A549 treated with CpdA at 1 μM for 4 hours (cell line): ENCODE data around the gene SERPINB6. TPM values are rescaled to one million over a fixed set of nuclear protein-coding genes. Genes with fewer than 3 reads are reported as not detected.

Experiments
- total RNA-seq: library from RNA; stranded (reverse); fragments of 200-300 nt; extraction: Qiagen RNA extraction; gene quantifications from 5 replicates; pipeline ENCODE4 v1.2.3, GENCODE V29; 2022; ENCODE audit warnings: low read depth

SERPINB6 gene
- total RNA-seq, result 138 to 153 TPM (median 144 TPM) in 5 replicates

GRCh38 chr6:2971420-2972218, at the start of gene SERPINB6:
Gene SERPINB6 (minus strand): TSS chr6:2971567. CDS start chr6:2959332, 12,235 bp downstream.

DNA sequence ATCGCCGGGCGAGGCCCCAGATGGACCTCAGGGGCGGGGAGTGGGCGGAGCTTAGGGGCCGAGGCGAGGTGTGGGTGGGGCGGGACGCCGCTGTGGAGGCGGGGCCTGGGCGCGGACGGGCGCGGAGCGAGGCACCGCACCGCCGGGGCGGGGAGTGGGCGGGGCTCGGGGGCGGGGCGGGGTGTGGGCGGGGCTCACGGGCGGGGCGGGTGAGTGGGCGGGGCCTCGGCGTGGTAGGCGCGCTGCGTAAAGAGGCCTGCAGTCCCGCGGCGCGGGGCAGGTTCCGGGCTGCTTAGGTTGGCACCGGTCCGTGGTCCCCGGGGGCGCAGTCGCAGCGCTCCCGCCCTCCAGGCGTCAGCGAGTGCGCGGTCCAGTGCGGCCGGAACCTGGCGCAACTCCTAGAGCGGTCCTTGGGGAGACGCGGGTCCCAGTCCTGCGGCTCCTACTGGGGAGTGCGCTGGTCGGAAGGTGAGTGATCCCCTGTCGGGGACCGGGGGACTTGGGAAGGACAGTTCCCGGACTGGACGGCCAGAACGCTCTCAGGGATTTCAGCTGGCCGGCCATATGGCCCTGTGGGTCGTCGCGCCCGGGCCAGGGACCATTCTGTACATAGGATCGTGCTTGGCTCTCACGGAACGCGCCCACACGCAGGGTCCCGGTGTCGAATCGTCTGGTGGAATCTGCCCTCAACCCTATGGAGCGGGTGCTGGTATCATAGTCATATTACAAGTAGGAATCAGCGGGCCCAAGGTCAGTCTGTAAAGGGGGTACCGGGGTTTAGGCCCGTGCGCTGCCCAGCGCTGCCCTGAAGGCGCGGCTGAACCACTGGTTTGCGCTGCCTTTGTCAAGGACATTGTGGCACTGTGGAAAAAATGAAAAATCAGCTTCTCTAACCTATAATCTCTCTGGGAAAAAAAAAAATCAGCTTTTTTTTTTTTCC, 28.5 kb upstream of the SERPINB6 start, which contains the start of gene NQO2:
Gene NQO2 (plus strand): TSS at position 277 of the 940 bp plus-strand sequence. CDS start 6,659 bp downstream, outside the sequence.

Other genes with a start within 250 kb of the SERPINB6 start
- gene MYLK4, start 220.6 kb downstream of the SERPINB6 start, total RNA-seq, result 0.10 to 0.15 TPM (median 0.12 TPM) in 5 replicates
- gene WRNIP1, start 206.2 kb downstream of the SERPINB6 start, total RNA-seq, result 36.5 to 43.9 TPM (median 42.7 TPM) in 5 replicates
- 47.3 to 55.2 TPM (median 50.6 TPM) in 5 replicates for gene SERPINB1, start 129.7 kb downstream of the SERPINB6 start, total RNA-seq
- 9.7 to 13.1 TPM (median 13.0 TPM) in 5 replicates for gene SERPINB9, start 68.3 kb downstream of the SERPINB6 start, total RNA-seq
- gene NQO2, start 28.3 kb upstream of the SERPINB6 start, total RNA-seq, result 66.7 to 88.7 TPM (median 81.9 TPM) in 5 replicates
- 12.1 to 14.9 TPM (median 12.9 TPM) in 5 replicates for gene RIPK1, start 96.9 kb upstream of the SERPINB6 start, total RNA-seq
- 18.4 to 25.7 TPM (median 23.5 TPM) in 5 replicates for gene BPHL, start 147.1 kb upstream of the SERPINB6 start, total RNA-seq
- 68.0 to 86.0 TPM (median 80.3 TPM) in 5 replicates for gene TUBB2A, start 186.0 kb upstream of the SERPINB6 start, total RNA-seq